ENCODE measurements around the gene FIGN. TPM values are rescaled to one million over a fixed set of nuclear protein-coding genes. Genes with fewer than 3 reads are reported as not detected.

The FIGN gene
- total and polyA plus RNA-seq, 4 donors = 1.1 to 7.8 (median 5.1) TPM

DNA sequence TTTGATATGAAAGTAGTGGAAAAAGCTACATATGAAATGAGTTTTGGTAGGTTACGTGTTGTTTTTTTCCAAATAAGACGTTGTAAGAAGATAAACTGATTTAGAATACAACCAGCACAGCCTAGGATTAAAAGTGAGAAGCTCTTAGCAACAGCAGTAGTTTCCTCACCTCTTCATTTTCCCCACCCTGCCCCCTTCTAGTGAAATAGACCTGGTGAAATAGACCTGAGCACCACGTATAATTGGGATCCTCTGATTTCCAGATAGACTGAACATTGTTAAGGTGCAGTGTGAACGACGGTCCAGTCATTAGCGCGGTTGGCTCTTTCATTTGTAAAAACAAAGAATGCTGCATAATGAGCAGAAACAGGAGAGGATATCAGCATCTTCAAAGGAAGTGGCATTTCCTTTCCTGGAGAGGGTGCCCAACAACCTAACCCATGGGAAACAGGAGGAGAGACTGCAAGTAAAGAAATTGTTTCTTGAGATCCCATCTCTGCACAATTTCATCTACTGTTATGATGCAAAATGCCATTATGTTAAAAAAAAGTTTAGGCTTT lies 114.3 kb downstream of the FIGN start:
- H3K9me3 ChIP-seq (ENCODE audit: control insufficient read depth in 4 of 4, low read length in 3 of 4) = no peaks in the 10 kb centered on the region
- 77% methylated on average over 7 of the region's 7 CpGs for WGBS
- H3K27me3 ChIP-seq (ENCODE audit: control insufficient read depth in 4 of 4, insufficient read depth in 4 of 4, low read length in 3 of 4) = no peaks in the 10 kb centered on the region
- no peak overlapping the region for H3K27ac ChIP-seq (ENCODE audit: low read depth in 1 of 2, low read length in 2 of 2)
- DNase-seq (ENCODE audit: low spot score) = no peak
- H3K36me3 ChIP-seq (ENCODE audit: control insufficient read depth in 4 of 4, insufficient read depth in 3 of 4, low read depth in 1 of 4, low read length in 3 of 4) = no peaks in the 10 kb centered on the region
- H3K4me1 ChIP-seq (ENCODE audit: control insufficient read depth in 4 of 4, insufficient read depth in 4 of 4, low read length in 3 of 4) = no peaks in the 10 kb centered on the region
- H3K4me3 ChIP-seq (ENCODE audit: low read depth in 1 of 3, low read length in 3 of 3) = no peak overlapping the region
- H3K9ac ChIP-seq (ENCODE audit: low read depth in 1 of 2, low read length in 2 of 2) = no peak overlapping the region
- TF ChIP-seq, protein P1, sequence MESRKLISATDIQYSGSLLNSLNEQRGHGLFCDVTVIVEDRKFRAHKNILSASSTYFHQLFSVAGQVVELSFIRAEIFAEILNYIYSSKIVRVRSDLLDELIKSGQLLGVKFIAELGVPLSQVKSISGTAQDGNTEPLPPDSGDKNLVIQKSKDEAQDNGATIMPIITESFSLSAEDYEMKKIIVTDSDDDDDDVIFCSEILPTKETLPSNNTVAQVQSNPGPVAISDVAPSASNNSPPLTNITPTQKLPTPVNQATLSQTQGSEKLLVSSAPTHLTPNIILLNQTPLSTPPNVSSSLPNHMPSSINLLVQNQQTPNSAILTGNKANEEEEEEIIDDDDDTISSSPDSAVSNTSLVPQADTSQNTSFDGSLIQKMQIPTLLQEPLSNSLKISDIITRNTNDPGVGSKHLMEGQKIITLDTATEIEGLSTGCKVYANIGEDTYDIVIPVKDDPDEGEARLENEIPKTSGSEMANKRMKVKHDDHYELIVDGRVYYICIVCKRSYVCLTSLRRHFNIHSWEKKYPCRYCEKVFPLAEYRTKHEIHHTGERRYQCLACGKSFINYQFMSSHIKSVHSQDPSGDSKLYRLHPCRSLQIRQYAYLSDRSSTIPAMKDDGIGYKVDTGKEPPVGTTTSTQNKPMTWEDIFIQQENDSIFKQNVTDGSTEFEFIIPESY (IDR thresholded peaks at IDR 0.05) = no peak
- TF ChIP-seq RAD21 (IDR thresholded peaks at IDR 0.05) (no peak), EGR1 (IDR thresholded peaks at IDR 0.05; ENCODE audit: low read depth in 2 of 2) (no peak)

GRCh38 chr2:163617517-163617916 lies 118.3 kb downstream of the FIGN start:
- H3K36me3 ChIP-seq (ENCODE audit: control insufficient read depth in 4 of 4, insufficient read depth in 3 of 4, low read depth in 1 of 4, low read length in 3 of 4) = no peaks in the 10 kb centered on the region
- TF ChIP-seq REST (IDR thresholded peaks at IDR 0.05) (no peak), FOXA1 (IDR thresholded peaks at IDR 0.05) (no peak), YY1 (IDR thresholded peaks at IDR 0.05) (no peak), JUND (IDR thresholded peaks at IDR 0.05) (no peak), EGR1 (IDR thresholded peaks at IDR 0.05; ENCODE audit: low read depth in 2 of 2) (no peak), NR2F2 (IDR thresholded peaks at IDR 0.05) (no peak), RXRA (IDR thresholded peaks at IDR 0.05) (no peak), HNF4G (IDR thresholded peaks at IDR 0.05) (no peak), SP1 (IDR thresholded peaks at IDR 0.05) (no peak), RAD21 (IDR thresholded peaks at IDR 0.05) (no peak), TAF1 (conservative IDR thresholded peaks at IDR 0.05) (no peak), HNF4A (conservative IDR thresholded peaks at IDR 0.05) (no peak), ATF3 (IDR thresholded peaks at IDR 0.05) (no peak), FOXA2 (IDR thresholded peaks at IDR 0.05) (no peak), GABPA (IDR thresholded peaks at IDR 0.05 in 1 of 2, conservative IDR thresholded peaks at IDR 0.05 in 1 of 2) (no peak)
- TF ChIP-seq, protein P2, sequence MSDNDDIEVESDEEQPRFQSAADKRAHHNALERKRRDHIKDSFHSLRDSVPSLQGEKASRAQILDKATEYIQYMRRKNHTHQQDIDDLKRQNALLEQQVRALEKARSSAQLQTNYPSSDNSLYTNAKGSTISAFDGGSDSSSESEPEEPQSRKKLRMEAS (IDR thresholded peaks at IDR 0.05) = no peak
- TF ChIP-seq, protein P1 (IDR thresholded peaks at IDR 0.05) = no peak
- TF ChIP-seq, protein P3, sequence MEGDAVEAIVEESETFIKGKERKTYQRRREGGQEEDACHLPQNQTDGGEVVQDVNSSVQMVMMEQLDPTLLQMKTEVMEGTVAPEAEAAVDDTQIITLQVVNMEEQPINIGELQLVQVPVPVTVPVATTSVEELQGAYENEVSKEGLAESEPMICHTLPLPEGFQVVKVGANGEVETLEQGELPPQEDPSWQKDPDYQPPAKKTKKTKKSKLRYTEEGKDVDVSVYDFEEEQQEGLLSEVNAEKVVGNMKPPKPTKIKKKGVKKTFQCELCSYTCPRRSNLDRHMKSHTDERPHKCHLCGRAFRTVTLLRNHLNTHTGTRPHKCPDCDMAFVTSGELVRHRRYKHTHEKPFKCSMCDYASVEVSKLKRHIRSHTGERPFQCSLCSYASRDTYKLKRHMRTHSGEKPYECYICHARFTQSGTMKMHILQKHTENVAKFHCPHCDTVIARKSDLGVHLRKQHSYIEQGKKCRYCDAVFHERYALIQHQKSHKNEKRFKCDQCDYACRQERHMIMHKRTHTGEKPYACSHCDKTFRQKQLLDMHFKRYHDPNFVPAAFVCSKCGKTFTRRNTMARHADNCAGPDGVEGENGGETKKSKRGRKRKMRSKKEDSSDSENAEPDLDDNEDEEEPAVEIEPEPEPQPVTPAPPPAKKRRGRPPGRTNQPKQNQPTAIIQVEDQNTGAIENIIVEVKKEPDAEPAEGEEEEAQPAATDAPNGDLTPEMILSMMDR (IDR thresholded peaks at IDR 0.05; ENCODE audit: low read depth, low read length, missing input control) = no peak
- no peaks in the 10 kb centered on the region for H3K27me3 ChIP-seq (ENCODE audit: control insufficient read depth in 4 of 4, insufficient read depth in 4 of 4, low read length in 3 of 4)
- H3K4me3 ChIP-seq (ENCODE audit: low read depth in 1 of 3, low read length in 3 of 3) = no peak overlapping the region
- H3K9ac ChIP-seq (ENCODE audit: low read depth in 1 of 2, low read length in 2 of 2) = no peak overlapping the region
- WGBS = 89% methylated on average over 2 of the region's 2 CpGs
- H3K27ac ChIP-seq (ENCODE audit: low read depth in 1 of 2, low read length in 2 of 2) = no peak overlapping the region
- no peaks in the 10 kb centered on the region for H3K4me1 ChIP-seq (ENCODE audit: control insufficient read depth in 4 of 4, insufficient read depth in 4 of 4, low read length in 3 of 4)
- DNase-seq (ENCODE audit: low spot score) = no peak
- H3K9me3 ChIP-seq (ENCODE audit: control insufficient read depth in 4 of 4, low read length in 3 of 4) = no peaks in the 10 kb centered on the region

All from liver (tissue), 9 donors.